Skeletal muscle tissue (tissue), 4 donors: Measurements from ENCODE around the gene SUSD3. TPM values are rescaled to one million over a fixed set of nuclear protein-coding genes. Genes with fewer than 3 reads are reported as not detected.

Source experiments
- H3K27ac ChIP-seq: one replicate; pipeline ENCODE4 v1.7.0; 2013; ENCODE audit warnings: mild to moderate bottlenecking, low read depth, low read length, inconsistent platforms
- H3K27me3 ChIP-seq, 3 donors: one replicate each; pipeline ENCODE4 v1.7.0; 2013; ENCODE audit warnings: low read length in 3 of 3; ENCODE audit not compliant: control insufficient read depth in 3 of 3, insufficient read depth in 3 of 3
- H3K36me3 ChIP-seq, 3 donors: one replicate each; pipeline ENCODE4 v1.7.0; 2013; ENCODE audit warnings: low read length in 3 of 3; ENCODE audit not compliant: control insufficient read depth in 3 of 3, insufficient read depth in 3 of 3
- H3K4me1 ChIP-seq, 3 donors: one replicate each; pipeline ENCODE4 v1.7.0; 2013; ENCODE audit warnings: low read length in 3 of 3, mild to moderate bottlenecking in 3 of 3; ENCODE audit not compliant: control insufficient read depth in 3 of 3, insufficient read depth in 3 of 3
- H3K4me3 ChIP-seq, 3 donors: one replicate each; pipeline ENCODE4 v1.7.0; 2013; ENCODE audit warnings: low read length in 3 of 3
- H3K9ac ChIP-seq, 3 donors: one replicate each; pipeline ENCODE4 v1.7.0; 2013; ENCODE audit warnings: low read length in 3 of 3, mild to moderate bottlenecking in 3 of 3, moderate library complexity in 2 of 3, low read depth in 1 of 3
- H3K9me3 ChIP-seq, 3 donors: one replicate each; pipeline ENCODE4 v1.7.0; 2013; ENCODE audit warnings: low read length in 3 of 3; ENCODE audit not compliant: control insufficient read depth in 3 of 3
- total RNA-seq: library from RNA; depleted of rRNA; stranded (reverse); fragments of >200 nt; gene quantifications from one replicate; pipeline ENCODE4 v1.2.3, GENCODE V29; 2014
- donor health status: Osteomylitis.

Gene SUSD3
- total RNA-seq, 1 donor from 2014 or later, result 2.6 TPM

GRCh38 chr9:93038918-93039317 lies 19.6 kb upstream of the SUSD3 start:
- Histone ChIP-seq H3K9ac (no peak overlapping the region), H3K27ac (no peak overlapping the region), H3K9me3 (no peaks in the 10 kb centered on the region), H3K36me3 (no peaks in the 10 kb centered on the region), H3K4me3 (no peak overlapping the region), H3K4me1 (no peaks in the 10 kb centered on the region), H3K27me3 (peaks cover 0 to 4% (median 3%) of the 10 kb centered on the region in 3 donors)

- Histone ChIP-seq H3K27ac (no peak overlapping the region), H3K4me1 (no peaks in the 10 kb centered on the region), H3K27me3 (peaks cover 0 to 3% (median 2%) of the 10 kb centered on the region in 3 donors), H3K4me3 (no peak overlapping the region), H3K9ac (no peak overlapping the region), H3K9me3 (no peaks in the 10 kb centered on the region), H3K36me3 (no peaks in the 10 kb centered on the region)
Measured at GRCh38 chr9:93039456-93039855, 19.0 kb upstream of the SUSD3 start.

- Histone ChIP-seq H3K4me1 (no peaks in the 10 kb centered on the region), H3K9ac (no peak overlapping the region), H3K27ac (no peak overlapping the region), H3K4me3 (no peak overlapping the region), H3K27me3 (peaks cover 0 to 3% (median 0%) of the 10 kb centered on the region in 3 donors), H3K9me3 (no peaks in the 10 kb centered on the region), H3K36me3 (no peaks in the 10 kb centered on the region)
Measured at GRCh38 chr9:93039976-93040375, 18.5 kb upstream of the SUSD3 start.

- Histone ChIP-seq H3K9ac (no peak overlapping the region), H3K27ac (no peak overlapping the region), H3K9me3 (no peaks in the 10 kb centered on the region), H3K27me3 (peaks cover 0 to 3% (median 0%) of the 10 kb centered on the region in 3 donors), H3K4me3 (no peak overlapping the region), H3K4me1 (no peaks in the 10 kb centered on the region), H3K36me3 (no peaks in the 10 kb centered on the region)
Measured at GRCh38 chr9:93040409-93040808, 18.1 kb upstream of the SUSD3 start.

DNA sequence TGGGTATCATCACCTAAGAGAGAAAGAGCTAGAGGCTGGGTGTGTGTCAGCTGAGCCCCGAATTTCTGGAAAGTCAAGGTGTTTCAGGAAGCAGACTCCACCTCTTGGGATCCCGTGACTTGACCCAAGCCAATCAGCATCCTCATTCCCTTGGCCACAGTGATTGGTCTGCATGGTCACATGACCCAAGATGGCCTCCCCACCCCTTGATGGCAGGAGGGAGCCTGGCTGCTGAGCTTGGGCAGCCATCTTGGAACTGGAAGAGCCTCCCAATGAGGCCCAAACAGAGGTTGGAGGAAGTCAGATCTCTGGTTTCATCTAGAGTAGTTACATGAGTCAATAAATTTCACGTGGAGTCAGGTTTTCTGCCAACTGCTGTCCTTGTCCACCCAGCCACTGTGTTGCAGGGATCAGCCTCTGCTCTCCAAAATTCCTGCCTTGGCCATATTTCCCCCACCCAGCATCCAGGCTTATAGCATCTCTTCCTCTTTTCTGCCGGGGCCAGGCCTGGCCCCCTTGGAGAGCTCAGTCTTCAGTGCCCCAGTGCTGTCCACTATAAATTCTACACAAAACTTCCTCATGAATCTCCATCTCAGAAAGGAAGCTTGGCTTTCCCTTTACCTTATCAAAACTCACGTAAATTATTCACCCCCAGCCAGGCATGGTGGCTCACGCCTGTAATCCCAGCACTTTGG lies 17.2 kb upstream of the SUSD3 start:
- no peak overlapping the region for H3K4me3 ChIP-seq
- no peaks in the 10 kb centered on the region for H3K36me3 ChIP-seq
- H3K9me3 ChIP-seq, result peaks cover 0 to 2% (median 2%) of the 10 kb centered on the region in 3 donors
- no peaks in the 10 kb centered on the region for H3K4me1 ChIP-seq
- no peak overlapping the region for H3K27ac ChIP-seq
- H3K9ac ChIP-seq, result no peak overlapping the region
- no peaks in the 10 kb centered on the region for H3K27me3 ChIP-seq

GRCh38 chr9:93043122-93043521 lies 15.4 kb upstream of the SUSD3 start:
- H3K4me3 ChIP-seq, result no peak overlapping the region
- no peaks in the 10 kb centered on the region for H3K36me3 ChIP-seq
- H3K9ac ChIP-seq, result no peak overlapping the region
- H3K4me1 ChIP-seq, result no peaks in the 10 kb centered on the region
- H3K9me3 ChIP-seq, result peaks cover 0 to 2% (median 2%) of the 10 kb centered on the region in 3 donors
- no peaks in the 10 kb centered on the region for H3K27me3 ChIP-seq
- H3K27ac ChIP-seq, result no peak overlapping the region

DNA sequence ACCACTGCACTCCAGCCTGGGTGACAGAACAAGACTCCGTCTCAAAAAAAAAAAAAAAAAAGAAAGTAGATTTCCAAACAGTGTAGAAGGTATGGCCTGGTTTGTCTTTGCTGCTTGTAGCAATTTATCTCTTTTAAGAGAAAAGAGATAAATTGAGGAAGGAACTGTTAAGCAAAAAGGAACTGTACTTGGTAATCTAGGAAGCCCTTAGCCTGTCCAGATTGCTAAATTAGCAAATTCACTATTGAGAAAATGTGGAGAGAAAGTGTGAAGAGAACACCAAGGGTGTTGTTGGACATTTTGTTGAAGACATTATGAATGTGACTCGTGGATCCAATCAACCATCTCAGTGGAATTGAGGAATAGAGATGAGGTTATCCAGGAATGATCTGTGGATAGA lies 13.0 kb upstream of the SUSD3 start:
- no peak overlapping the region for H3K27ac ChIP-seq
- H3K9ac ChIP-seq, result no peak overlapping the region
- H3K36me3 ChIP-seq, result no peaks in the 10 kb centered on the region
- H3K9me3 ChIP-seq, result peaks cover 0 to 2% (median 2%) of the 10 kb centered on the region in 3 donors
- no peak overlapping the region for H3K4me3 ChIP-seq
- peaks cover 0 to 2% (median 0%) of the 10 kb centered on the region in 3 donors for H3K4me1 ChIP-seq
- H3K27me3 ChIP-seq, result no peaks in the 10 kb centered on the region

GRCh38 chr9:93048566-93049448 lies 9.7 kb upstream of the SUSD3 start:
- no peaks in the 10 kb centered on the region for H3K36me3 ChIP-seq
- H3K27ac ChIP-seq, result no peak overlapping the region
- H3K27me3 ChIP-seq, result no peaks in the 10 kb centered on the region
- H3K4me3 ChIP-seq, result no peak overlapping the region
- H3K9me3 ChIP-seq, result peaks cover 0 to 2% (median 2%) of the 10 kb centered on the region in 3 donors
- H3K4me1 ChIP-seq, result peaks cover 4 to 10% (median 6%) of the 10 kb centered on the region in 3 donors
- H3K9ac ChIP-seq, result no peak overlapping the region

- Histone ChIP-seq H3K9ac (no peak overlapping the region), H3K4me1 (peaks cover 4 to 10% (median 6%) of the 10 kb centered on the region in 3 donors), H3K27ac (no peak overlapping the region), H3K27me3 (no peaks in the 10 kb centered on the region), H3K9me3 (peaks cover 0 to 2% (median 2%) of the 10 kb centered on the region in 3 donors), H3K4me3 (no peak overlapping the region), H3K36me3 (no peaks in the 10 kb centered on the region)
Measured at GRCh38 chr9:93049491-93049890, 9.0 kb upstream of the SUSD3 start.

GRCh38 chr9:93050231-93050630 lies 8.3 kb upstream of the SUSD3 start:
- Histone ChIP-seq H3K9me3 (peaks cover 0 to 2% (median 2%) of the 10 kb centered on the region in 3 donors), H3K4me3 (no peak overlapping the region), H3K9ac (no peak overlapping the region), H3K27ac (no peak overlapping the region), H3K27me3 (no peaks in the 10 kb centered on the region), H3K4me1 (peaks cover 4 to 10% (median 6%) of the 10 kb centered on the region in 3 donors), H3K36me3 (no peaks in the 10 kb centered on the region)
